Activated CD4-positive, alpha-beta T cell treated with anti-CD3 and anti-CD28 coated beads for 24 hours (primary cell): ENCODE measurements around the gene USP36.
A peak's percentile ranks its signal among the peaks of the same experiment; 100 is the strongest.

Experiments used
- DNase-seq, 2 donors: peaks; one replicate each; pipeline ENCODE4 v3.0.0-alpha.2; 2020; ENCODE audit warnings: low read depth in 2 of 2

The USP36 gene

DNA sequence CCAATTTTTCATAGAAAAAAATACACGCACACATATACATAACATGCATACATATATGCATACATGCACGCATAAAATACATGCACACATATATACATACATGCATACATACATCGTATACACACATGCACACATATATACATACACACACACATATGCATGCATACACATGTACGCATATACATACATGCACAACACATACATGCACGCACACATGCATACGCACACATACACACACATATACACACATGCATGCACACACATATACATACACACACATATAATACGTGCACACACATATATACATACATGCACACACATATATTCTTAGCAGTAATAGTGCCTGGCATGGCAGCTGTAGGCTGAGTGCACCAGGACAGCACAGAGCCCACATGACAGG, 24.9 kb downstream of the USP36 start:
- DNase-seq, result no peak

DNA sequence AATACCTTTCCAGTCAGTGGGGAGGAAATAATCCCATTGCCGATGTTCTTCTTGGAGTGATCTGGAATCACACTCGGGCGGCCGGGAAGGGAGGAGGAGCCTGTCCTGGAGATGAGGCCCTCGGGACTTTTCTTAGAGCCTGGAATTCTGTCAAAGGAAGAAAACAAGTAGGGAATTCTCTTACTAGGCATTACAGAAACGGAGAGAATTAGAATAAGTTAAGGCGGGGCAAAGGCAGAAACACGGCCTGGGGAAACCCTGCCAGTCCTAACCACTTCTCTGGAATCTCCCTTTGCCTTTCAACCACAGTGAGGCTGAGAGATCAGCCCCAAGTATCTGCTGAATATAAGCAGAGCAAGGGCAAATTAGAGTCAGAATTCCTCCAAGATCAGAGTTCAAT, 27.8 kb downstream of the USP36 start:
- no peak for DNase-seq

DNA sequence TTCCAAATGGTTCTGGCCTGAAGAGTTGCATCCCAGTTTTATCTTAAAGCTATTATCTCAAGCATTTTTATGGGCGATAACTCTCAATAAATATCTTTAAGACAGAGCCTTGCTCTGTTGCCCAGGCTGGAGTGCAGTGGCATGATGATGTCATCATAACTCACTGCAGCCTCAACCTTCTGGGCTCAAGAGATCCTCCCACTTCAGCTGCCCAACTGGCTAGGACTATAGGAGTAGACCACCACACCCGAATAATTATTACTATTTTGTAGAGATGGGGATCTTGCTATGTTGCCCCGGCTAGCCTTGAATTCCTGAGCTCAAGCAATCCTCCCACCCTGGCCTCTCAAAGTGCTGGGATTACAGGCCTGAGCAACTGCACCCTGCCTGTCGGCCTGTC, 32.5 kb downstream of the USP36 start:
- no peak for DNase-seq

DNA sequence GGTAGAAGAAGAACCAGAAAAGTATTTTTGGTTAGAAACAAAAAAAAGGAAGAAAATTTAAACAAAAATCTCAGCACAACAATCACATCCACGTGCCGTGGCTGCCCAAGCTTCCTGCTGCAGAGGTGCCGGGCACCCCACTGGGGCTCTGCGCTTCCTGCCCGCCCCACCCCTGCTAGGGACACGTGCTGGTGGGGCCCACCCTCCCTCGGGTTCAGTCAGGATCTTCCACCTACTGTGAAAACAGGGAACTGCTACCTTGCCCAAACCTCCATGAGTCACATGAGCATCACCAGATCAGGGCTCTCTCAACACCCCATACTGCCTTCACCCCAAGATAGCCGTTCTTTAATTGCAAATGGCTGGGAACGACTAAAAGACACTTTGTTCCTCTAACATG, 34.2 kb downstream of the USP36 start:
- DNase-seq, result peak in 1 of 2 donors; percentile 43

DNA sequence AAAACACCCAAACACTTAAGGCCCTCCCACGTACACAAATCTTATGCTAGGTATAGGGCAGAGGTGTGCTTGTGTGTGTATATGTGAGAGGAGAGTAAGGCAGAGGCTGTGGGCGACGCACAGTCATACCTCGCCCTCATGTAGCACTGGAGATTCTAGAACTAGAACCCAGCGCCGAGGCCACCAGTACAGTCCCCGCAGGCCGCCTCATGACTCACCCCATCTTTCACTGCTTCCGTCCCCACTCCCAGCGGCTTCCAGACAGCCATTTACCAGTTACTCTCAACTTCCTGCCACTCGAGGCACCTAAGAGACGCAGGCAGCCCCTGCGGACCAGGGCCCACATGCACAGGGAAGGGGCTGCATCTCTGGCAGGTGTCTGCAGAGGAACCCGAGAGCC, 35.3 kb downstream of the USP36 start:
- peak; percentile 54 to 71 for DNase-seq

DNA sequence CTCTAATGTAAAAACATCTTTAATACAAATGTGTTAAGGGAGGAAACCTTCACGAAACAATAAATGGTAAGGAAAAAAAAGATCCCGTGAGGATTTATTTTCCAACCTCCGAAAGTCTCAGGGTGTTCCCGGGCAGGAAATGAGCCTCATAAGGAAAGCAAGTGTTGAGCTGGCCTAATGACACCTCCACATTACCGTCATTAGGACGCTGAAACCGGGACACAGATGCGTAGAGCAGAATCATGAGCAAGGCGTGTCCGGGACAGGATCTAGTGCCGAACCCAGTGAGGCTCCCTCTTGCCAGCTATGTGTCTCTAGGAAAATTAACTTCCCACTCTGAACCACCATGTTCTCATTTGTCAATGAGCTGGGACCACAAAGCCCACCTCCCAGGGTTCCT, 35.8 kb downstream of the USP36 start:
- no peak for DNase-seq

DNA sequence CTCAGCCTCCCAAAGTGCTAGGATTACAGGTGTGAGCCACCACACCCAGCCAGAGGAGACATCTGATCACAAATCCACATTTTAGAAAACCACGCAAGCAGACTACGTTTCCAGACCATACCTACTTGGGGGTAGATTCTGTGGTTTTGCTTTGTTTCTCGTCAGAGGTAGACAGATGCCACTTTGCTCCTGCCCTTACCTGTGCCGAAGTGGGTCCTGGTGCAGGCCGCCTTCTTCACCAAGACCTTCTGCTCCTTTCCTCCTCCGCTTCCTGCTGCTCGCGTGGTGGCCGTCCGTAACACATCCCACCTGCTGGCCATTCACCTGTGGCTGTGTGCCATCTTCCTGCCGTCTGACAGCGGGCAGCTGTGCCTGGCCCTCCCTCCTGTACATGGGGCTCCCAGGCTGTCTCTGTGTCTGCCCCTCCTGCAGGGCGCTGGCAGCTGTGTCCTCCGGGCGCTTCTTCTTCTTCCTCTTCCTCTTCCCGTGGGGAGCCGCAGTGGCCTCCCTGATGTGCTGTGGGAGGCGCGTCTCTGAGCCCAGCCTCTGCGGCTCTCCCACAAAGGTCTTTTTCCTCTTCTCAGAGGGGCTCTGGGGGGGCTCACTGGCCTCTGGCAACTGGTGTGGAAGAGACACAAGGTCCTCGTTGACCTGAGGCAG, 37.3 kb downstream of the USP36 start:
- DNase-seq, result no peak

DNA sequence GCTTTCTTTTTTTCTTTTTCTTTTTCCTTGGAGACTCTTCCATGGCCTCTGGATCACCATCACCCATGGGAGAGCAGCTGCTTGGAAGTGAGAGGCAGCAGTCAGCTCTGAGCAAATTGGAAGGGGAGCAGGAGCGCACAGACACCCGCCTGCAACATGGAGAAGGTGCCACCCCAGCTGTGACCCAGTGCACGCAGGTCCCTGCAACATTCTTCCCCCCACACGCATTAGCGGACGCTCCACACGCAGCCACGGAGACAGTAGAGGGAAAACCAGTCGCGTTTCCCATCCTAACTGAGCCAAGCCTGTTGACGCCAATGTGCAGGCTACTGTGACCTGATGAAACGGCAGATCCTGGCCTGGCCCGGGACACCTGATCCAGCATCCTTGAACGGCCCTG, 38.2 kb downstream of the USP36 start:
- DNase-seq, result no peak

DNA sequence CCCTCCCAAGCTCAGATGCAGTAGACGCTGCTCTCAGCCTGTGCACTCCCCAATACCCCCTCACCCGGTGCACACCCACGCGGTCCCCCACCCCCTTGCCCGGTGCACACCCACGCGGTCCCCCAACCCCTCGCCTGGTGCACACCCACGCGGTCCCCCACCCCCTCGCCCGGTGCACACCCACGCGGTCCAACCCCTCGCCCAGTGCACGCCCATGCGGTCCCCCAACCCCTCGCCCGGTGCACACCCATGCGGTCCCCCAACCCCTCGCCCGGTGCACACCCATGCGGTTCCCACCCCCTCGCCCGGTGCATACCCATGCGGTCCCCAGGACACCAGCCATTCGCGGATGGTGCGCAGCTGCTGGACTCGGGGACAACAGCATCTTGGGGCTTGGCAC, 38.6 kb downstream of the USP36 start:
- no peak for DNase-seq

DNA sequence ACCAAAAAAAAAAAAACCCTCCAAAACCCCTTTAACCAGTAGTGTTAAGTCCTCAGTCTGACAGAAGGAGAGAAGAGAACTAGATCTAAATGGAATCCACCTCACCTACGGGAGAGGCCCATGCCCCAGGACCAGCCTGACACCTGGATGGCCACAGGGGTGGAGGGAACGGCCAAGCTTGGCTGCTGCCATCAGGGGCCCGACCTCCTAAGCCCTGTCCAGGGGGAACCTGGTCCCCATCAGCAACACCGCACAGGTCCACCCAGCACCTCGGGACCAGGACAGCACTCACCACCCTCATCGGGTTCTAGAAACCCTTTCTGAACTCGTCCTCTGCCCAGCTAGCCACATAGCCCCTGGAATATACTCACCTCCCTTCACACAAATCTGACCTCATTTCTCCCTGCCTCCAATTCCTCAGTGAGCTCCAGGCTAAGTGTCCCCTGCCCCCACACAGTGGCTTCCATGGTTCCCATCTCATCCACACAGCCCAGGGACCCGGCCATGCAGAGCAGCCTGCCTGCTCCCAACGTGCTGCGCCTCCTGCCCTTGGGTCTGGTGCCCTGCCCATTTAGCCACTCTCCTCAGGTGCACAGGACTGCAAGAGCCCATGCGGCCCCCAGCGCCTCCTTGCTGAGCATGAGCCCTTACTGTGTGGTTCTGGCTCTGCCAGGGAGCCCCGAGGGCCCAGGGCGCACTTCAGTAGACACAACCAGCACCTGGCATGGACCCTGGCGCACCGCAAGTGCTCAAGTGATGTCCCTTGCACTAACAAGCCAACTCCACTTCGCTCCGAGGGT, 40.3 kb downstream of the USP36 start:
- DNase-seq, result no peak

DNA sequence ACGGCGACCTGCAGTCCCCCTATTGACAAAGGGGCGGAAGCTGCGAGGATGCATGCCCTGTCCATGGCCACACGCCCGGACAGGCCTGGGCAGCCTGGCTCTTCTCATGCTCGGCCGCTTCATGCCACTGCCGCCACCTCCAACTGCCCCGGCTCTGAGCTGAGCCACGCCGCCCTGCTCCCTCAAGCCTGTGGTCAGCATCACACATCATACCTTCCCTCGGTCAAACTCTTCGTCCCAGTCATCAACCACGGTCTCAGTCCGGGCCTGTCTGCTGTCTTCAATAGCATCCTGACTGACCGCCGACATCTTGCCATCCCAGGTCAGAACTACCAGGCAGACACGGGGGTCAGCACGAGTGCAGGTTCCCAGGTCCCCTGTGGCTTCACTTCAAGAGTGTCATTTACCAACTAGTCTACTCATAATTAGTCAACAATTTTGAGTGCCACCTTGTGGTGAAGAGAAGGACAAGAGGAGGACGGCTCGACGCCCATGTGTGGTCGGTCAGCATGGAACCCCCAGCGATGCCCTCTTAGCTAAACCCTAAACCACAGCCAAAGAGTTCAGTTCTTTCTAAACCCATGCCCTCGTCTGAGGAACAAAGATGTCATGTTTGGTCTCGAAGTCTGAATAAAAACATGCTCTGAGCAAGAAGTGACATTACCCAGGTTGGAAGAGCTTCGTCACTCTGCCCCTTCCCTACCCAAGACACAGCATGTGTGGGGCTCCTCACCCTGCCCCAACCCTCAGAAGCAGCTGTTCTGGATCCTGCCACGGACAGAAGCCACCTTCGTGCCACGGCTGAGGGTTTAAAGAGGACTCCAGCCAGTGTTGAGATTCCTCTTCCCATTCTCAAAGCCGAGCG, 41.7 kb downstream of the USP36 start:
- DNase-seq, result no peak

DNA sequence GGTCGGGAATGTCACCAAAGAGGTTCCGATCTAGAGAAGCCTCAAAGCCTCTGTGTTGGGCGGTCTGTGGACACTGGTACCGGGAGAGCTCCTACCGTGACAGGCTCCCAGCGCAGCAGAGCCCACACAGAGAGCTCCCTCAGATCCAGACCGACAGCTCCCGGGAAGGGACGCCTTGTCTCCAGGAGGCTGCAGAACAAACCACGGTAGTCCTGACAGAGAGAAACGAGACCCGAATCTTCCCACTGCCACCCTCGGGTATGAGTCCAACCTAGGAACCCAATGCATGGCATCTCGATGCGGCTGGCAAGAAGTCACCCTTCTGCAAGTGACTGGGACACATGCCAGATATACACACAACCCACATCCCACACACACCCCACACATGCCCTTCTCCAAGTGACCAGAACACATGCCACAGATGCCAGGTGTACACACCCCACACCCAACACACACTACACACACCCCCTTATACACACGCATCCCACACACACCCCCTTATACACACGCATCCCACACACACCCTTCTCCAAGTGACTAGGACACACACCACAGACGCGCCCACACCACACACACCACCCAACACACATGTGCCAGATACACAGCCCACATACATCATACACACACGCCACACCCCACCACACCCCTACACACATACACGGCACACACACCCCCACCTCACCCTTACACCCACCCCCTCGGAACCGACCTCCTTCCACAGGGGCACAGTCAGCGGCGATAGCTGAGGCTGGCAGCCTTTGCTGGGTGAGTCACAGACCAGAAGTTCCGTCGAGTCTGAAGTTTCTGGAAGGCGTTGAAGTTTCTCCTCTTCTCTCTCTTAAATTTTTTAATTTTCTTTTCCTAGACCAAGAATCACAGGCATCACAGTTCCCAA, 42.7 kb downstream of the USP36 start:
- no peak for DNase-seq

DNA sequence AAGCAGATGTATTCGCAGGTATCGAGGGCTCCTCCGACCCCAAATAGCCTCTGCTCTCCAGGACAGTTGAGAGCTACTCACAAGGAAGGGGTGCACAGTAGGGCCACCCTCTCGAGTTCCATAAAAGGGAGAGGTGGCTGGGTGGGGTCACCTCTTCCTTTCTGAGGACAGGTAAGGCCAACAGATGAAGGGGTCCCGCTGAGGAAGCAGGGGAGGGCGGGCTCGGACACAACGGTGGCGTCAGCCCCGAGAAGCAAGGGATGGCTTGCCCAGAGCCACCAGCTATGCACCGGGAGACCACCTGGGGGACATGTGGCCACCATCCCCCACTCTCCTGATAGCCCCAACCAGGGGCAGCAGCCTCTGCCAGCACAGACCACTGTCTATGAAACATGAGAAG, 43.4 kb downstream of the USP36 start:
- no peak for DNase-seq

DNA sequence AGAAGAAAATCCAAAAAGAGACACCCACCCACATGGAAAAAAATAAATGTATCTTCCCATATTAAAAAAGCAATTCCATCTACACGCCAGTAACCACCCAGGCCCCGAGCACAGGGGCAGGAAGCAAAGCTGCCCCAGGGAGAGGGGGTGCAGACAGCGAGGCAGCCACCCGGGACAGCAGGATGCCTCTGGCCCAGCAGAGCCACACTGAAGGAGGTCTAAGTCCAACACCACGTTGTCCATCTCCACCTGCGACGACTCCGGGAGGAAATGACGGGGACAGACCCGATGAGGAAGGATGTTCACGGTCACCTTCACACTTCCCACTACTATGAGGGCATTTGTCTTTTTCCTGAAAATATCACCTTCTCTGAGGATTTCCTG, 44.1 kb downstream of the USP36 start:
- DNase-seq, result no peak

DNA sequence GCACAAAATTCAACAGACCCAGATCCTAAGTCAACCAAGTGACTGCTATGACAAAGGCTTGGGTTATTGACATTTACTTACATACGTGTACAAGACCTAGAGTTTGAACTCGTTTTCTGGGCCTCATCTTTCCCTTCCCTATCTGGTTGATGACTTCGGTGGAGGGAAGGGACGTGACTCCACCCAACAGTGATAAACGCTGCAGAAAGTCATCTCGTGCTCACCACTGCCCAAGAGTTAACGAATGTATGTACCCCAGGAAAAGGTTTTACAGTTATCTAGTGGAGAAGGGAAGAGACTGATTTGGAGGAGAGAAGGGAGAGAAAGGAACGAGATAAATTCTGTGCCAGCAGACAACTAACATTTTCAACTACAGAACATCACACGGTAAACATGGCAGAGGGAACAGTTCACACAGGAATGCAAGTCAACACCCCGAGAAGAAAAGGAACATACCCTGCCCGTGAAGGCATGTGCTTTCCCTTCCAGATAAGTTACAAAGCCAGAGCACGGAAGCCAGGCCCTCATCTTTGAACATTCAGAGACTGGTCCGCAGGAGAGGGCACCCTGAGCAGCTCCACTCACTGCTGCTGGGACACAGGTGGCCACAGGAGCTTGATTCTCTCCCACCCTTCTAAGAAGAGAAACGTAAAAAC, 44.6 kb downstream of the USP36 start:
- DNase-seq, result no peak

DNA sequence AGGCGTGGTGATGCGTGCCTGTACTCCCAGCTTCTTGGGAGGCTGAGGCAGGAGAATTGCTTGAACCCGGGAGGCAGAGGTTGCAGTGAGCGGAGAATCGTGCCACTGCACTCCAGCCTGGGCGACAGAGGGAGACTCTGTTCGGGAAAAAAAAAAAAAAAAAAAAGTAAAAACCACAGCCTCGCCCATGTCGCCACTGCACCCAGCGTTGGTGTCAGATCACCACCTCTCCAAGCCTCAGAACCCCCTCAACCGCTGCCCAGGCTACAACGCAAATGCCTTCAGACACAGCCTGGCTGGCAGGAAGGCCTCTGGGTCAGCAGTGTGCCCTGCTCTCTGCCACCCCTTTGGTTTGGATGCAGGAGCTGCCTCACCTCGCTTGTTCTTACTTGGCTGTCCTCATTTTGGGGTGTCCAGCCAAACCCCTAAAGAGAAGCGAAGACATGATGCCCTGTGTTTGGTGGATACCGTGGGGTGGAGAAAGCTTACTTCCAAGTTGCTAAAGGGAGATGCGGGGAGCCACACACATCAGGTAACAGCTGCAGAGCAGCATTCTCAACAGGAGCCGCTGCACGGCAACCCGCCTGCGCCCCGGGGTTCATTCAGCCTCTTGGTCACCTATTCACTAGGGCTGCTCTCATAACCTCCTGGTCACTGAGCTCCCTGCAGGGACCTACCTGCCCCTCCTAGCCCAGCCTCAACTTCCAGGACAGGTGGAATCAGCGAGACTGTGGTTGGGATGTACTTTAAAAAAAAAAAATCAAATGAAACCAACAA, 45.6 kb downstream of the USP36 start:
- no peak for DNase-seq

DNA sequence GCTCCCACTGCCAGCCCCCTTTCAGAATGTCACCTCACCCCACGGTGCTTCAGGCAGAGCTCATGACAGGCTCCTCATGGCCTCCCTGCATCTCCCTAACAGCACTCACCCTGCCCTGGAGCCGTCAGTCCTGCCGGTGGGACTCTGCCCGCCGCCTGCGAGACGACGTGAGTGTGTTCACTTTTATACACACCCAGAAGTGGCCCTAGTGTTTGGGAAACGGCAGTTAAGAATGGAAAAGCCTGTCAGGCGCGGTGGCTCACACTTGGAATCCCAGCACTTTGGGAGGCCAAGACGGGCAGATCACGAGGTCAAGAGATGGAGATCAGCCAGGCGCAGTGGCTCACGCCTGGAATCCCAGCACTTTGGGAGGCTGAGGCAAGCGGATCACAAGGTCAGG, 46.2 kb downstream of the USP36 start:
- DNase-seq, result no peak

DNA sequence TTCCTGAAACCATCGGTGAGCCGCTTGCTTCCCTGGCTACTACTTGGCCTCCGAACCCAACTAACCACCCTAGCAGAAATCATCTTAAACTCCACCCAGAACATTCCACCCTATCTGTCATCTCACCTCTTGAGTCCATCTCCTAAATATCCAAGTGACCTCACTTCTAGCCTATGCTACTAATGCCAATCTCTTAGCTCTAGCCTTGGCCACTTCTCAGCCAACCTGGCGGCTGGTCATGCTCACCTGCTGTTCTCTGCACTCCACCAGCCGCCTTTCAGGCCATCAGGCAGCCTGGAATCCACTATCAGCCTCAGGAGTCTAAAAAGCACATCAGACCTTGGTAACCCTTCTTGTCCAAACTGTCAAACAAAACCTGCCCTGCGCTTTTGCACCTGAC, 46.6 kb downstream of the USP36 start:
- no peak for DNase-seq

DNA sequence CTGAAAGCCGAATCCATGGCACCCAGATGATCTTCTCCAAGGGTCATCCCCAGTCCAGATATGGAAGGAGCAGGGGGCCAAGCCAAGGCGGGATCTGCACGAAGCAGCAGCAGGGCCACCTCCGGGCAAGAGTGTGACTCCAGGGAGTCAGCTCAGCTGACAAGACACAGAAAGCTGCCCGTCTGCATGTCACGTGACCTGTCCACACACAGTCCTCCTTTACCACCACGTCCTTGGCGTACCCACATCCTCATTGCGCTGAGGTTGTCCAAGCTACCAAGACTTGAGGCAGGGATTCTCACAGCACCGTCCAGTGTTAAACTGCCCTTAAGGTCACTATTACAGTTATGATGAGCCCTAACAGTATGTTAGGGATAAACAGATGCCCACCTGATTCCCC, 47.2 kb downstream of the USP36 start:
- no peak for DNase-seq
